Breast epithelium (tissue), 4 donors: ENCODE data around the gene GIPC2. TPM values are rescaled to one million over a fixed set of nuclear protein-coding genes. Genes with fewer than 3 reads are reported as not detected.

ENCODE experiments used
- DNase-seq, 2 donors: peaks; one replicate each; pipeline ENCODE4 v3.0.0-alpha.2; 2019; ENCODE audit warnings: low spot score in 2 of 2
- H3K27ac ChIP-seq, 2 donors: fragments of 200-600 bp; sonication (generic) in 1 of 2; one replicate each; pipeline ENCODE4 v1.5.1; 2016 to 2019; ENCODE audit warnings: mild to moderate bottlenecking in 1 of 2
- H3K27me3 ChIP-seq, 2 donors: fragments of 200-600 bp; sonication (generic) in 1 of 2; one replicate each; pipeline versions ENCODE4 v1.5.1 to v1.6.0; 2017 to 2019; ENCODE audit warnings: control low read depth in 1 of 2, mild to moderate bottlenecking in 1 of 2
- H3K36me3 ChIP-seq: fragments of 200-600 bp; one replicate; pipeline ENCODE4 v1.5.1; 2019
- H3K4me1 ChIP-seq, 2 donors: fragments of 200-600 bp; sonication (generic); one replicate each; pipeline ENCODE4 v1.5.1; 2016 to 2019; ENCODE audit warnings: control low read depth in 1 of 2
- H3K4me3 ChIP-seq, 3 donors: fragments of 200-600 bp; sonication (generic); 1 replicate in 2 of 3; 2 replicates in 1 of 3; pipeline ENCODE4 v1.5.1; 2016 to 2019; ENCODE audit warnings: mild to moderate bottlenecking in 3 of 3, moderate library complexity in 2 of 3
- H3K9me3 ChIP-seq, 2 donors: fragments of 200-600 bp; sonication (generic) in 1 of 2; one replicate each; pipeline ENCODE4 v1.5.1; 2016 to 2019; ENCODE audit warnings: control low read depth in 1 of 2
- CTCF ChIP-seq, 3 donors: fragments of 450-650 bp; IDR thresholded peaks; one replicate each; pipeline ENCODE4 v1.5.1; 2016 to 2017; ENCODE audit warnings: antibody characterized with exemption in 3 of 3, mild to moderate bottlenecking in 3 of 3, moderate library complexity in 3 of 3
- POLR2A ChIP-seq: fragments of 450-650 bp; IDR thresholded peaks from one replicate; pipeline ENCODE4 v1.6.1; 2016; ENCODE audit warnings: antibody characterized with exemption, mild to moderate bottlenecking, moderate library complexity
- POLR2AphosphoS5 ChIP-seq, 3 donors: sonication (generic); formaldehyde crosslinking; IDR thresholded peaks; one replicate each; pipeline ENCODE4 v1.6.1; 2017; ENCODE audit warnings: antibody characterized with exemption in 3 of 3
- intact Hi-C: fragments of 100-400 bp; cut with DNase I; formaldehyde crosslinking; loops from one replicate; pipeline ENCODE4 v1.15.1; 2023; ENCODE audit warnings: low total_unique reads
- total RNA-seq, 3 donors: library from RNA; depleted of rRNA; stranded (reverse); fragments of >200 nt; gene quantifications; one replicate each; pipeline ENCODE4 v1.1.0, GENCODE V29; 2016

GIPC2 gene
- total RNA-seq, 3 donors from 2014 or later = 2.6 to 3.6 (median 2.6) TPM

- DNase-seq = no peak
- H3K27ac ChIP-seq = no peak overlapping the region
- H3K27me3 ChIP-seq = no peaks in the 10 kb centered on the region
- peaks cover 0 to 12% of the 10 kb centered on the region in 2 donors for H3K9me3 ChIP-seq
- no peaks in the 10 kb centered on the region for H3K36me3 ChIP-seq
- no peak overlapping the region for H3K4me3 ChIP-seq
- TF ChIP-seq POLR2AphosphoS5 (IDR thresholded peaks at IDR 0.05) = no peak
- H3K4me1 ChIP-seq = no peaks in the 10 kb centered on the region
- intact Hi-C loops = no loop called here
Observed at GRCh38 chr1:78089010-78089409, 43.2 kb downstream of the GIPC2 start.

- TF ChIP-seq CTCF (IDR thresholded peaks at IDR 0.05) = no peak
- TF ChIP-seq POLR2AphosphoS5 (IDR thresholded peaks at IDR 0.05) = no peak
- TF ChIP-seq POLR2A = no peak
- H3K36me3 ChIP-seq = no peaks in the 10 kb centered on the region
- H3K4me1 ChIP-seq = no peaks in the 10 kb centered on the region
- H3K4me3 ChIP-seq = no peak overlapping the region
- no peak overlapping the region for H3K27ac ChIP-seq
- intact Hi-C loops = no loop called here
- DNase-seq = no peak
- no peaks in the 10 kb centered on the region for H3K27me3 ChIP-seq
- H3K9me3 ChIP-seq = peaks cover 0 to 12% of the 10 kb centered on the region in 2 donors
Observed at GRCh38 chr1:78090472-78091133, 44.8 kb downstream of the GIPC2 start.

GRCh38 chr1:78091215-78091813, 45.5 kb downstream of the GIPC2 start:
- no peak for DNase-seq
- intact Hi-C loops = no loop called here

GRCh38 chr1:78091886-78092285, 46.1 kb downstream of the GIPC2 start:
- intact Hi-C loops = no loop called here
- no peaks in the 10 kb centered on the region for H3K27me3 ChIP-seq
- H3K36me3 ChIP-seq = no peaks in the 10 kb centered on the region
- H3K4me3 ChIP-seq = no peak overlapping the region
- DNase-seq = no peak
- H3K27ac ChIP-seq = no peak overlapping the region
- TF ChIP-seq CTCF (IDR thresholded peaks at IDR 0.05) (no peak), POLR2A (no peak), POLR2AphosphoS5 (IDR thresholded peaks at IDR 0.05) (no peak)
- peaks cover 0 to 2% of the 10 kb centered on the region in 2 donors for H3K9me3 ChIP-seq
- H3K4me1 ChIP-seq = no peaks in the 10 kb centered on the region

More at GRCh38 chr1:78091215-78091813, 45.5 kb downstream of the GIPC2 start:
- no peaks in the 10 kb centered on the region for H3K36me3 ChIP-seq
- no peak overlapping the region for H3K4me3 ChIP-seq
- TF ChIP-seq CTCF (IDR thresholded peaks at IDR 0.05) (no peak), POLR2A (no peak), POLR2AphosphoS5 (IDR thresholded peaks at IDR 0.05) (no peak)
- H3K27ac ChIP-seq = no peak overlapping the region
- H3K9me3 ChIP-seq = peaks cover 0 to 8% of the 10 kb centered on the region in 2 donors
- no peaks in the 10 kb centered on the region for H3K4me1 ChIP-seq
- H3K27me3 ChIP-seq = no peaks in the 10 kb centered on the region

GRCh38 chr1:78092643-78093042, 46.9 kb downstream of the GIPC2 start:
- TF ChIP-seq CTCF (IDR thresholded peaks at IDR 0.05) = no peak
- no peak for TF ChIP-seq POLR2A
- no peak for TF ChIP-seq POLR2AphosphoS5 (IDR thresholded peaks at IDR 0.05)
- Histone ChIP-seq H3K36me3 (no peaks in the 10 kb centered on the region), H3K4me1 (no peaks in the 10 kb centered on the region), H3K27ac (no peak overlapping the region), H3K4me3 (no peak overlapping the region), H3K27me3 (no peaks in the 10 kb centered on the region), H3K9me3 (no peaks in the 10 kb centered on the region)
- DNase-seq = no peak
- intact Hi-C loops = no loop called here
